Mesenchymal stem cell (in vitro differentiated cells and primary cell): ENCODE measurements around the gene CELSR2.
A peak's percentile ranks its signal among the peaks of the same experiment; 100 is the strongest.

Experiments
- DNase-seq: peaks from one replicate; pipeline ENCODE4 v3.0.0-alpha.2; 2013
- H2AFZ ChIP-seq: one replicate; pipeline ENCODE4 v1.6.1; 2013; ENCODE audit warnings: low read depth, mild to moderate bottlenecking, control low read depth, inconsistent platforms, low read length, moderate library complexity
- H2AK5ac ChIP-seq: 2 replicates; pipeline ENCODE4 v1.6.1; 2013; ENCODE audit warnings: low read length, moderate library complexity, mild to moderate bottlenecking, inconsistent platforms; ENCODE audit not compliant: severe bottlenecking
- H2BK120ac ChIP-seq: one replicate; pipeline ENCODE4 v1.6.1; 2013; ENCODE audit warnings: low read depth, mild to moderate bottlenecking, inconsistent platforms, low read length, moderate library complexity
- H2BK12ac ChIP-seq, 2 experiments: one replicate each; pipeline ENCODE4 v1.6.1; 2013; ENCODE audit warnings: inconsistent platforms in 2 of 2, low read length in 2 of 2, mild to moderate bottlenecking in 2 of 2, moderate library complexity in 2 of 2, control low read depth in 1 of 2
- H2BK15ac ChIP-seq: one replicate; pipeline ENCODE4 v1.6.1; 2013; ENCODE audit warnings: mild to moderate bottlenecking, low read depth, inconsistent platforms; ENCODE audit not compliant: poor library complexity, severe bottlenecking
- H2BK5ac ChIP-seq: 2 replicates; pipeline ENCODE4 v1.6.1; 2013; ENCODE audit warnings: low read depth, mild to moderate bottlenecking, low read length, control low read depth, inconsistent platforms; ENCODE audit not compliant: poor library complexity, severe bottlenecking
- H3K14ac ChIP-seq, 2 experiments: one replicate each; pipeline ENCODE4 v1.6.1; 2013; ENCODE audit warnings: inconsistent platforms in 2 of 2, low read length in 2 of 2, control low read depth in 1 of 2, mild to moderate bottlenecking in 1 of 2, moderate library complexity in 1 of 2
- H3K18ac ChIP-seq, 2 experiments: one replicate each; pipeline ENCODE4 v1.6.1; 2013; ENCODE audit warnings: inconsistent platforms in 2 of 2, low read length in 2 of 2, control low read depth in 1 of 2, low read depth in 1 of 2, mild to moderate bottlenecking in 1 of 2
- H3K23ac ChIP-seq, 2 experiments: one replicate each; pipeline ENCODE4 v1.6.1; 2013; ENCODE audit warnings: inconsistent platforms in 2 of 2, low read length in 2 of 2, mild to moderate bottlenecking in 2 of 2, moderate library complexity in 2 of 2, control low read depth in 1 of 2
- H3K27ac ChIP-seq: 2 replicates; pipeline ENCODE4 v1.5.1; 2013; ENCODE audit warnings: mild to moderate bottlenecking, moderate library complexity, low read length, control low read depth, inconsistent platforms; ENCODE audit not compliant: poor library complexity, severe bottlenecking
- H3K27me3 ChIP-seq, 2 experiments: 2 replicates each; pipeline versions ENCODE4 v1.6.1 to v1.7.0; 2013; ENCODE audit warnings: low read length in 2 of 2, mild to moderate bottlenecking in 2 of 2, moderate library complexity in 2 of 2, control low read depth in 1 of 2, inconsistent platforms in 1 of 2; ENCODE audit not compliant: control insufficient read depth in 1 of 2, insufficient read depth in 1 of 2
- H3K36me3 ChIP-seq, 2 experiments: 2 replicates each; pipeline versions ENCODE4 v1.6.1 to v1.7.0; 2013; ENCODE audit warnings: low read length in 2 of 2, control low read depth in 1 of 2, inconsistent platforms in 1 of 2, low read depth in 1 of 2, mild to moderate bottlenecking in 1 of 2; ENCODE audit not compliant: insufficient read depth in 2 of 2, control insufficient read depth in 1 of 2
- H3K4ac ChIP-seq, 2 experiments: one replicate each; pipeline ENCODE4 v1.6.1; 2013; ENCODE audit warnings: inconsistent platforms in 2 of 2, low read length in 2 of 2, mild to moderate bottlenecking in 2 of 2, moderate library complexity in 2 of 2, control low read depth in 1 of 2, low read depth in 1 of 2
- H3K4me1 ChIP-seq: 2 replicates; pipeline ENCODE4 v1.6.1; 2013; ENCODE audit warnings: low read depth, low read length, control low read depth; ENCODE audit not compliant: control insufficient read depth, insufficient read depth
- H3K4me2 ChIP-seq: 2 replicates; pipeline ENCODE4 v1.6.1; 2013; ENCODE audit warnings: low read length, mild to moderate bottlenecking, inconsistent platforms; ENCODE audit not compliant: poor library complexity, severe bottlenecking
- H3K4me3 ChIP-seq, 2 experiments: 2 replicates each; pipeline versions ENCODE4 v1.5.1 to v1.7.0; 2013; ENCODE audit warnings: low read length in 2 of 2, mild to moderate bottlenecking in 2 of 2, control low read depth in 1 of 2, low read depth in 1 of 2; ENCODE audit not compliant: insufficient read depth in 1 of 2
- H3K79me1 ChIP-seq: replicated peaks from 2 replicates; pipeline ENCODE4 v1.6.1; 2013; ENCODE audit warnings: mild to moderate bottlenecking, control low read depth, low read length, inconsistent platforms; ENCODE audit not compliant: poor library complexity, severe bottlenecking
- H3K9ac ChIP-seq: 2 replicates; pipeline ENCODE4 v1.7.0; 2013; ENCODE audit warnings: mild to moderate bottlenecking, low read length, moderate library complexity
- H3K9me3 ChIP-seq: 2 replicates; pipeline ENCODE4 v1.7.0; 2013; ENCODE audit warnings: mild to moderate bottlenecking, low read length; ENCODE audit not compliant: control insufficient read depth
- H4K8ac ChIP-seq: one replicate; pipeline ENCODE4 v1.6.1; 2013; ENCODE audit warnings: inconsistent platforms, mild to moderate bottlenecking, low read length, moderate library complexity
- H4K91ac ChIP-seq: one replicate; pipeline ENCODE4 v1.6.1; 2013; ENCODE audit warnings: mild to moderate bottlenecking, low read length, inconsistent platforms
- WGBS: methylation state at CpG from one replicate; pipeline ENCODE4 v1.1.7; 2013; ENCODE audit warnings: mixed read lengths; 5-methylcytosine and 5-hydroxymethylcytosine counted together

CELSR2 gene

DNA sequence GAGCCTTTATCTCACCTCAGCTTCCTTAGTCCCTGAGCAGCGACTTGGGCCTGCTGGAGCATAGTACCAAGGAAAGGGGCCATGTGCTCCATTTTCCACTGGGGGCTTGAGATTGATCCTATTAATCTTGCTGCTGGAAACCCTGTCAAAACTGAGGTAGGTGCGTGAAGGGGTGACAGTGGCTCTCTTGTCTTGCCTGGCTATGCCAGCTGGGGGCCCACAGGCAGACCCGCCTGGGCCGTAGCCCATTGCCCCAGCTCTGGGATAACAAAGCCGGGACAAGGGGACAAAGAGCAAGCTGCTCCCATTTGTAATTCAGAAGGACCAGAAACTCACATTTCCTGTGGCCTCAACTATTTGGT is 10.3 kb upstream of the CELSR2 start:
- no peak overlapping the region for H2BK12ac ChIP-seq
- no peak overlapping the region for H2AK5ac ChIP-seq
- no peak overlapping the region for H2AFZ ChIP-seq
- DNase-seq: no peak
- no peak overlapping the region for H4K8ac ChIP-seq
- H4K91ac ChIP-seq: no peak overlapping the region
- H3K4ac ChIP-seq: no peak overlapping the region
- peaks cover 16% of the 10 kb centered on the region for H3K4me1 ChIP-seq
- H3K4me3 ChIP-seq: no peak overlapping the region
- H3K9me3 ChIP-seq: no peaks in the 10 kb centered on the region
- H2BK15ac ChIP-seq: no peak overlapping the region
- H3K14ac ChIP-seq: no peak overlapping the region
- no peak overlapping the region for H3K9ac ChIP-seq
- H3K36me3 ChIP-seq: peaks cover 50 to 59% of the 10 kb centered on the region in 2 experiments
- no peak overlapping the region for H3K4me2 ChIP-seq
- WGBS: 69% methylated on average over 5 of the region's 5 CpGs
- no peak overlapping the region for H3K23ac ChIP-seq
- H2BK120ac ChIP-seq: no peak overlapping the region
- no peak overlapping the region for H3K18ac ChIP-seq
- H3K79me1 ChIP-seq: peaks cover 5% of the 10 kb centered on the region
- H2BK5ac ChIP-seq: no peak overlapping the region
- peaks cover 9 to 10% of the 10 kb centered on the region in 2 experiments for H3K27me3 ChIP-seq
- H3K27ac ChIP-seq: no peak overlapping the region

DNA sequence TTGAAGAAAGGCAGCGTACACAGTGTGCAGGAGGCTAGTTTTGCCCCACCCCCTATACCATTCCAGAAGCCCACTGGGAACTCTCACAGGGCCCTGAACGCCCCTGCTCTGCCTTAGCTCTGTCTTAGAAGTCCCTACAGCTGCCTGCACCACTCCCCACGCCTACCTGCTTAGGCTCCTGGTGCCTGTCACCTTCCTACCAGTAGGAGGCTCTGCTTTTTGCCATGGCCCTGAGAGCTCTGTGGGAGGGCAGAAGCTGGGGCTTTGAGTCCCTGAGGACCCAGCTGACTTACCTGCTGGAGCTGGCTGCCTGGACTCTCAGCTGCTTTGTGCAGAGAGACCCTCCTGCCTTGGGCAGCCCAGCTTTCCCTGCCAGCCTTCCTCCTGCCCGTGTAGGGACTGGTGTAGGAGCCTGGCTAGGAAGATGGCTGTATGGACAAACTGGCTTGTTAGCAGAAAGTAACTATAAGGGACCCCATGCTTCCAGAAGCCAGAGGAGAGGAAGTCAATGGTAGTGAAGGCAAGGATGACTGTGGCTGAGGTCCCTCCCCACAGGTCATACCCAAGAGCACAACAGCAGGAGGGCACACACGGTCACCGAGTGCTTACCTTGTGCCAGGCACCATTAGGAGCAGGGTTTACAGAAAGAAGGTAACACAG is 9.8 kb upstream of the CELSR2 start:
- Histone ChIP-seq H2AFZ (no peak overlapping the region), H2BK120ac (no peak overlapping the region), H2BK15ac (no peak overlapping the region), H3K18ac (no peak overlapping the region), H4K91ac (no peak overlapping the region), H3K79me1 (peaks cover 3% of the 10 kb centered on the region), H4K8ac (no peak overlapping the region), H3K4me3 (no peak overlapping the region), H2AK5ac (no peak overlapping the region), H3K9me3 (no peaks in the 10 kb centered on the region), H3K27ac (no peak overlapping the region), H3K4me1 (peaks cover 16% of the 10 kb centered on the region), H3K27me3 (peaks cover 9 to 10% of the 10 kb centered on the region in 2 experiments), H3K4me2 (no peak overlapping the region), H2BK5ac (no peak overlapping the region), H3K36me3 (peaks cover 49 to 54% of the 10 kb centered on the region in 2 experiments), H3K23ac (no peak overlapping the region), H2BK12ac (no peak overlapping the region), H3K14ac (no peak overlapping the region), H3K9ac (no peak overlapping the region), H3K4ac (no peak overlapping the region)
- DNase-seq: peak; percentile 43
- WGBS: 69% methylated on average over 6 of the region's 6 CpGs

DNA sequence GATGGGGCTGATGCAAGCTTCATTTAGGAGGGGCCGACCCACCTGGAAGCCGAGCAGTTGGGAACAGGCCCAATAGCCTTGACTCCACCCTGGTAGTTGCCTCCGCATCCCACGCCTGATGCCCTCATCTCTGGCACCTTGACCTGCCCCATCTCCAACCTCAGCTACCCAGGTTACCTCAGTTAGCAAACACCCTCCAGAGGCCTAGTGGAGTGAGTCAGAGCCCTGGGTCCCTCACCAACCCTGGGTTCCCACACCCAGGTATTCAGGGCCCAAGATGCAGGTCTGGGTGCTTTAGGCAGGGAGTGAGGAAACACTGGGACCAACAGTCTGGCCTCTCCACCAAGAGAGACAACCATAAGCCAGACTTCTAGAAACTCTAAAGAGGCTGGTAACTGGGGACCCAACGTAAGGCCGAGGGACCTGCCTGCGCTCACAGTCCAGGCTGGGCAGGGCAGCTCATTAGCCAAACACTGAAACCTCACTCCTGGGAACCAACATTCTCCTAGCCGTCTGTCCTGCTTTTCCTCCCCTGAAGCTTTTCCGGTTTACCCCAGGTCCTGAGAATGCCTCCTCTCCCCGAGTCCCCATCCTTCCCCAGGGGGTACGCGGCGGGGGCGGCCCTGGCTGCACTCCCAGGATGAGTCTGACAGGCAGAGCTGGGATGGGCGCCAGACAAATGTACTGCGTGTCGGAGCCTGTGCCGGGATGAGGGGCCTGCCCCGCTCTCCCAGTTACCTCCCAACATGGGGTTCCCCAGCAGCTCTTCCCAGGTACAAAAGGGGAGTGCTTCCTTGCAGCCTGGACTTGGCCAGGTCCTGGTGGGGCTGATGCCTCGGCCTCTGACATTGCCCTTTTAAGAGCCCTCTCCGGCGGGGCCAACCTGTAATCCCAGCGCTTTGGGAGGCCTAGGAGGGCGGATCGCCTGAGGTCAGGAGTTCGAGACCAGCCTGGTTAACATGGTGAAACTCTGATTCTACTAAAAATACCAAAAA is 8.9 kb upstream of the CELSR2 start:
- Histone ChIP-seq H3K23ac (no peak overlapping the region), H2BK5ac (no peak overlapping the region), H2BK15ac (no peak overlapping the region), H3K4me1 (peaks cover 16% of the 10 kb centered on the region), H2BK12ac (no peak overlapping the region), H3K27ac (no peak overlapping the region), H3K4ac (no peak overlapping the region), H3K36me3 (peaks cover 43 to 45% of the 10 kb centered on the region in 2 experiments), H3K4me3 (no peak overlapping the region), H3K9me3 (no peaks in the 10 kb centered on the region), H4K91ac (no peak overlapping the region), H4K8ac (no peak overlapping the region), H2BK120ac (no peak overlapping the region), H3K27me3 (peaks cover 9 to 10% of the 10 kb centered on the region in 2 experiments), H3K4me2 (no peak overlapping the region), H2AFZ (no peak overlapping the region), H3K18ac (peak overlapping the region in 1 of 2 experiments; percentile 11), H3K79me1 (no peaks in the 10 kb centered on the region), H2AK5ac (no peak overlapping the region), H3K14ac (no peak overlapping the region), H3K9ac (peak overlapping the region; percentile 14)
- WGBS: 67% methylated on average over 26 of the region's 26 CpGs
- no peak for DNase-seq

DNA sequence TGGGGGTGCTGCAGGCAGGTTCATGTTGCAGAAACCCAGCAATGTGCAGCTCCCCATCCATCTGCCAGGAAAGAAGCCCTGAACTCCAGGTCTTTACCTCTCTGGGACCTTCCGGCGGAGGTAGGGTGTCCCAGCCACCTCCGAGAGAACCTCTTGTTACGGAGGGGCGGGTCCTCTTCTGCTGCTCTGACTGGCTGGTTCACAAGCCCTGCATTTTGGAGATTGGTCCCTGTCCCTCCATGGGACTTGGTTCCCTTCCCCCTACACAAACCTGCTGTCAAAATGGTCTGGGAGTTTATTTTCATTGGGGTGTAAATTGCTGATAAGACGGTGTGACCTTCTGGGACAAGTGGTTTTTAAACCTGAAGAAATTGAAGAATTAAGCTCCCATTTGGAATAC is 8.0 kb upstream of the CELSR2 start:
- Histone ChIP-seq H2AFZ (no peak overlapping the region), H3K9ac (no peak overlapping the region), H3K4ac (no peak overlapping the region), H3K4me2 (no peak overlapping the region), H3K4me1 (peaks cover 16% of the 10 kb centered on the region), H3K14ac (no peak overlapping the region), H2AK5ac (no peak overlapping the region), H4K91ac (no peak overlapping the region), H2BK5ac (no peak overlapping the region), H3K27ac (no peak overlapping the region), H3K4me3 (no peak overlapping the region), H3K9me3 (no peaks in the 10 kb centered on the region), H3K79me1 (no peaks in the 10 kb centered on the region), H3K23ac (no peak overlapping the region), H4K8ac (no peak overlapping the region), H3K27me3 (peaks cover 9 to 10% of the 10 kb centered on the region in 2 experiments), H2BK15ac (no peak overlapping the region), H3K36me3 (peaks cover 35 to 36% of the 10 kb centered on the region in 2 experiments), H3K18ac (no peak overlapping the region), H2BK120ac (no peak overlapping the region), H2BK12ac (no peak overlapping the region)
- 38% methylated on average over 5 of the region's 6 CpGs for WGBS
- no peak for DNase-seq
